Adrenal gland (tissue), 12 donors: ENCODE measurements around the gene LMNA. TPM values are rescaled to one million over a fixed set of nuclear protein-coding genes. Genes with fewer than 3 reads are reported as not detected.

Source experiments
- DNase-seq, 7 donors: peaks; one replicate each; pipeline ENCODE4 v3.0.0-alpha.2; 2019 to 2020
- H3K27ac ChIP-seq, 5 donors: fragments of 200-600 bp; sonication (generic) in 4 of 5; 1 replicate in 3 of 5; 2 replicates in 2 of 5; pipeline versions ENCODE4 v1.5.1 to v1.8.0; 2016 to 2020; ENCODE audit warnings: mild to moderate bottlenecking in 1 of 5
- H3K27me3 ChIP-seq: fragments of 200-600 bp; 2 replicates; pipeline ENCODE4 v1.8.0; 2021
- H3K36me3 ChIP-seq, 2 donors: fragments of 200-600 bp; replicated peaks in 1 of 2; 1 replicate in 1 of 2; 2 replicates in 1 of 2; pipeline versions ENCODE4 v1.5.1 to v1.8.0; 2018 to 2022
- H3K4me1 ChIP-seq, 2 donors: fragments of 200-600 bp; replicated peaks in 1 of 2; 1 replicate in 1 of 2; 2 replicates in 1 of 2; pipeline versions ENCODE4 v1.5.1 to v1.8.0; 2018 to 2021
- H3K4me3 ChIP-seq, 4 donors: fragments of 200-600 bp; sonication (generic) in 3 of 4; one replicate each; pipeline ENCODE4 v1.5.1; 2016 to 2018
- H3K9me3 ChIP-seq, 3 donors: fragments of 200-600 bp; sonication (generic) in 1 of 3; replicated peaks in 1 of 3; 1 replicate in 2 of 3; 2 replicates in 1 of 3; pipeline versions ENCODE4 v1.5.1 to v1.8.0; 2016 to 2021
- POLR2A ChIP-seq, 2 donors: fragments of 450-650 bp; IDR thresholded peaks; one replicate each; pipeline ENCODE4 v1.6.1; 2017; ENCODE audit warnings: antibody characterized with exemption in 2 of 2, mild to moderate bottlenecking in 2 of 2, moderate library complexity in 1 of 2
- WGBS, 4 donors: extraction: QIAGEN DNeasy Blood & Tissue Kit in 2 of 4; methylation state at CpG; one replicate each; pipeline versions ENCODE4 v1.1.5 to v1.1.7; 2013 to 2017; 5-methylcytosine and 5-hydroxymethylcytosine counted together
- intact Hi-C, 2 donors: fragments of 100-400 bp; cut with DNase I; formaldehyde crosslinking; loops; one replicate each; pipeline versions ENCODE4 v1.14.1 to v1.15.0; 2022 to 2023
- polyA plus RNA-seq, 3 donors: library from polyadenylated mRNA; stranded (reverse); fragments of 200-250 nt in 2 of 3; fragments of 350-450 nt in 1 of 3; fragmentation: Illumina TruSeq in 1 of 3; extraction: RNeasy Lipid Tissue Mini Kit (QIAGEN cat#74804) in 1 of 3; gene quantifications; one replicate each; pipeline ENCODE4 v1.2.3, GENCODE V29; 2013 to 2014
- total RNA-seq, 9 donors: library from RNA; depleted of rRNA in 4 of 9; stranded (reverse); fragments of >200 nt in 4 of 9; fragments of 120-200 nt in 1 of 9; fragmentation: NEBNext Ultra II Directional in 1 of 9; extraction: Animal tissue kit (Norgen Biotek cat#: 25700) in 1 of 9; gene quantifications; one replicate each; pipeline versions ENCODE4 v1.1.0 to v1.2.4, GENCODE V29; 2013 to 2023
- TF ChIP-seq, protein P1 (sequence below), 6 experiments: fragments of 450-650 bp in 4 of 6; fragments of 200-600 bp in 2 of 6; sonication (generic) in 1 of 6; IDR thresholded peaks; 1 replicate in 5 of 6; 2 replicates in 1 of 6; pipeline versions ENCODE4 v1.5.1 to v1.8.0; 2016 to 2021; ENCODE audit warnings: antibody characterized with exemption in 6 of 6, mild to moderate bottlenecking in 2 of 6, moderate library complexity in 1 of 6
- donor health status: healthy with polysubstance abuse.
- donor health status: Bipolar disorder and iron deficiency.
- donor health status: DM: yes; HTN: yes; CAD: no.
- donor health status: DM: no; HTN: no; CAD: no.
- donor health status: DM: no; HTN: no; CAD: no.
- donor health status: DM: yes; HTN: yes; CAD: no.

LMNA gene
- total and polyA plus RNA-seq, 12 donors: 116 to 591 (median 382) TPM

DNA sequence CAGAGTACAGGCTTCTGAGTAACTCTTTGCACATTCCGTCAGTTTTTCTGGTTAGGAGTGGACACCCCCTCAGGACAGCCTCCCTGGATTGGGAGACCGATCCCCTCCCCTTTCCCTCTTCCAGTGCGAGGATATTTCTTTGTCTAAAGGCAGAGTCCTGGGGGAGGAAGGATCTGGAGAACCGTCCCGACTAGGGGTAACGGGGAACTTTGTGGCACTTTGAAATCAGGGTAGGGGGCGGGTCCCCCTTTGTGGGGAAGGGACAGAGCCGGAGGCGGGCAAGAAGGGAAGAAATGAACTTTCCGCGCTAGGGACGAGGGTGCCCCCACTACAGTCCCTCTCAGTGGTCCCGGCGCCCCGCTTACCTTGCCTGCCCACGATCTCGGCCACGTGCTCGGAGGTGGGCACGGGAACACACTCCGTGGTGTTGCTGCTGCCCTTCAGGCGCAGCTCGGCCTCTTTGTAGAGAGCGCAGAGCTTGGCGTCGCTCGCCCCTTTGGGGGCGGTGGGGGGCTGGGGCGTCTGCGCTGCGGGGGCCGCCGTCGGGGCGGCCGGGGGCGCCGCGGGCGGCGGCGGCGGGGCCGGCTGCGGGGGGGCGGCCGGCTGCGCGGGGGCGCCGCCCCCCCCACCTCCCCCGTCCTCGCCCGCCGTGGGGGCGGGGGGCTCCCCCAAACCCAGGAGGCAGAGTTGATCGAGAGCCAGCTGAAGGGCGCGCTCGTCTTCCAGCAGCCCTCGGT is 33.2 kb upstream of the LMNA start:
- DNase-seq: no peak
- TF ChIP-seq, protein P1, sequence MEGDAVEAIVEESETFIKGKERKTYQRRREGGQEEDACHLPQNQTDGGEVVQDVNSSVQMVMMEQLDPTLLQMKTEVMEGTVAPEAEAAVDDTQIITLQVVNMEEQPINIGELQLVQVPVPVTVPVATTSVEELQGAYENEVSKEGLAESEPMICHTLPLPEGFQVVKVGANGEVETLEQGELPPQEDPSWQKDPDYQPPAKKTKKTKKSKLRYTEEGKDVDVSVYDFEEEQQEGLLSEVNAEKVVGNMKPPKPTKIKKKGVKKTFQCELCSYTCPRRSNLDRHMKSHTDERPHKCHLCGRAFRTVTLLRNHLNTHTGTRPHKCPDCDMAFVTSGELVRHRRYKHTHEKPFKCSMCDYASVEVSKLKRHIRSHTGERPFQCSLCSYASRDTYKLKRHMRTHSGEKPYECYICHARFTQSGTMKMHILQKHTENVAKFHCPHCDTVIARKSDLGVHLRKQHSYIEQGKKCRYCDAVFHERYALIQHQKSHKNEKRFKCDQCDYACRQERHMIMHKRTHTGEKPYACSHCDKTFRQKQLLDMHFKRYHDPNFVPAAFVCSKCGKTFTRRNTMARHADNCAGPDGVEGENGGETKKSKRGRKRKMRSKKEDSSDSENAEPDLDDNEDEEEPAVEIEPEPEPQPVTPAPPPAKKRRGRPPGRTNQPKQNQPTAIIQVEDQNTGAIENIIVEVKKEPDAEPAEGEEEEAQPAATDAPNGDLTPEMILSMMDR (IDR thresholded peaks at IDR 0.05): no peak
- TF ChIP-seq POLR2A (IDR thresholded peaks at IDR 0.05): no peak
- Histone ChIP-seq H3K36me3 (no peaks in the 10 kb centered on the region), H3K9me3 (no peaks in the 10 kb centered on the region), H3K4me1 (peaks cover 9 to 23% of the 10 kb centered on the region in 2 donors), H3K27ac (no peak overlapping the region), H3K4me3 (peak overlapping the region in 1 of 4 donors; percentile 58), H3K27me3 (no peaks in the 10 kb centered on the region)
- intact Hi-C loops: no loop called here
- 6 to 21% (median 13%) methylated on average over 13 to 61 of the region's 61 CpGs for WGBS, 4 donors

DNA sequence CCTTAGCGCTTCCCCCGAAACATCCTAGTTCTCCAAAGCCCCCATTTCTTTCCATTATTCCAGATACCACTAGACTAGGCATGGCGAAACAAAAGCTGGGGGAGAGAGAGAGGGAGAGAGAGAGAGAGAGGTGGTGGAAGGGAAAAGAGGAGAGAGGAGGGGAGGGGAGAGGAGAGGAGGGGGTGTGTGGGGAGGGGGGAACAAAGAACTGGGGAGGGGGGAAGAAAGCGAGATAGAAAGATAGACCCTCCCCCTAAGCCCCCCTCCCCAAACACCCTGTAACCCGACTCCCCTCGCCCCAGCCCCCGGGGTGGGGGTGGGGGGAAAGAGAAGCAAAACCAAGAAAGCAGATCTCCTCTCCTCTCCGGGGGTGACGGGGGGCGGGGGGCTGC is 32.6 kb upstream of the LMNA start:
- intact Hi-C loops: no loop called here
- Histone ChIP-seq H3K4me3 (peak overlapping the region; percentile 25 to 92 (median 73)), H3K4me1 (peaks cover 9 to 26% of the 10 kb centered on the region in 2 donors), H3K9me3 (no peaks in the 10 kb centered on the region), H3K27me3 (no peaks in the 10 kb centered on the region), H3K36me3 (no peaks in the 10 kb centered on the region), H3K27ac (no peak overlapping the region)
- 0 to 2% (median 0%) methylated on average over 3 to 10 of the region's 10 CpGs for WGBS, 4 donors
- no peak for TF ChIP-seq POLR2A (IDR thresholded peaks at IDR 0.05)
- TF ChIP-seq, protein P1 (IDR thresholded peaks at IDR 0.05): no peak
- DNase-seq: no peak

DNA sequence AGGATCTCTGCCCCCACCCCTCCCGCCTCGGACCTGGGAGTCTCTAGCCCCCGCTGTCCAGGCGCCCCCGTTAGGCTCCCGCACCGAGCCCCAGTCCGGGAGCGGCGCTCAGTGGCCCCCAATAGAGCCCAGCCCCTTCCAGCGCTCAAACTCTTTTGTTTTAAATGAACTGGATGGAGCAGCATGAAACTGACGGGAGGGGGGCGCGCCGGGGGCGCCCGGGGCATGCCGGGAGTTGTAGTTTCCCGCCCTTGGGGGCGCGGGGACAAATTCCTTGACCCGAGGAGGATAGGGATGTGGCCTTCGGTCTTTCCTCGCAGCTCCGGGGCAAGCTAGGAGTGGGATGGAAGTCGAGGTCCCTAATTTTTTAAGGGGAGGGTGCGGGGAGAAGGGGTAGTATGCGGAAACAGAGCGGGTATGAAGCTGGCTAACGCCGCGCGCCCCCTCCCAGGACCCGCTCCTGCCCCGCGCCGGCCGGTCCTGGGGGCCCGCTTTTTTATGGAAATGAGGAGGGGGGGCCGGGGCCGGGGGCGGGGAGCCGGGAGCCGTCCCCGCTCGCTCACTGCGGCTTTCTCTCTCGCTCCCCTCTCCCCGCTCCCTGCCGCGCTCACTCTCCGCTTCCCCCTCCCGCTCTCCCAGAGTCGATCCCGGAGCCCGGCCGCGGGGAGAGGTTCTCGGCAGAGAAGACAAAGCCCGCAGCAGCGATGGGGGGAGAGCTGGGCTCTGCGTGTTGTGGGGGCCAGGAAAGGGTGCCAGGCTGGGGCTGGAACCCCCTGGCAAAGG is 32.0 kb upstream of the LMNA start, which contains the start of gene MEX3A:
TSS of gene MEX3A (minus strand) at position 157 of the 783 bp plus-strand sequence. CDS start 467 bp downstream, outside the sequence.
- H3K9me3 ChIP-seq: no peaks in the 10 kb centered on the region
- 0 to 2% (median 0%) methylated on average over 6 to 62 of the region's 62 CpGs for WGBS, 4 donors

More for the DNA sequence above, 32.0 kb upstream of the LMNA start, which contains the start of gene MEX3A:
- H3K4me3 ChIP-seq: peak within 1 kb of the TSS; percentile 25 to 92 (median 73)
- no peak within 1 kb of the TSS for H3K27ac ChIP-seq
- intact Hi-C loops: no loop called here
- peaks cover 9 to 26% of the 10 kb centered on the region in 2 donors for H3K4me1 ChIP-seq
- H3K36me3 ChIP-seq: no peaks in the 10 kb centered on the region
- no peak for TF ChIP-seq POLR2A (IDR thresholded peaks at IDR 0.05)
- TF ChIP-seq, protein P1 (IDR thresholded peaks at IDR 0.05): no peak
- H3K27me3 ChIP-seq: no peaks in the 10 kb centered on the region
- peak; percentile 68 to 84 (median 74) for DNase-seq
